H1 (cell line): Measurements from ENCODE around the gene RIMBP2. TPM values are rescaled to one million over a fixed set of nuclear protein-coding genes. Genes with fewer than 3 reads are reported as not detected.

ENCODE experiments used
- CHD7 ChIP-seq: fragments of 300-600 bp; sonication (generic); IDR thresholded peaks from 2 replicates; pipeline ENCODE4 v1.7.1; 2012; ENCODE audit warnings: low read length, moderate library complexity, mild to moderate bottlenecking, inconsistent platforms; ENCODE audit not compliant: insufficient replicate concordance
- SIN3A ChIP-seq, 2 experiments: IDR thresholded peaks in 1 of 2; conservative IDR thresholded peaks in 1 of 2; 2 replicates each; pipeline ENCODE4 v1.6.1; 2011 to 2012; ENCODE audit warnings: low read length in 2 of 2, improper control_type of control experiment in 1 of 2, low read depth in 1 of 2, mild to moderate bottlenecking in 1 of 2
- TBP ChIP-seq: IDR thresholded peaks from 2 replicates; pipeline ENCODE4 v1.6.1; 2011; ENCODE audit warnings: low read depth, low read length, improper control_type of control experiment
- polyA plus RNA-seq, 7 experiments: library from polyadenylated mRNA; depleted of rRNA in 3 of 7; stranded (reverse) in 5 of 7; unstranded in 2 of 7; fragments of >200 nt in 5 of 7; fragments of 200-250 nt in 2 of 7; gene quantifications; 1 replicate in 5 of 7; 2 replicates in 1 of 7; 4 replicates in 1 of 7; pipeline versions ENCODE4 v1.2.1 to v1.2.3, GENCODE V29; 2011 to 2013; ENCODE audit warnings: missing spikeins in 2 of 7, mixed read lengths in 2 of 7
- total RNA-seq: library from RNA; stranded (reverse); fragmentation: NEBNext Ultra II Directional; extraction: Animal tissue kit (Norgen Biotek cat#: 25700); gene quantifications from 2 replicates; pipeline ENCODE4 v1.2.1, GENCODE V29; 2021

Gene RIMBP2
- total and polyA plus RNA-seq, 2 of the 8 experiments (the other 6 are each of a cell fraction or from before 2014, with no cell fraction given) = 0.18 to 0.65 TPM

GRCh38 chr12:130447655-130447965 is 268.5 kb downstream of the RIMBP2 start (continued):
- TF ChIP-seq CHD7 (no peak), SIN3A (conservative IDR thresholded peaks at IDR 0.05 in 1 of 2, IDR thresholded peaks at IDR 0.05 in 1 of 2; ENCODE audit: low read depth in 1 of 2, low read length in 2 of 2) (no peak), TBP (no peak)
